ENCODE measurements around the gene CC2D2B.

Gene CC2D2B

DNA sequence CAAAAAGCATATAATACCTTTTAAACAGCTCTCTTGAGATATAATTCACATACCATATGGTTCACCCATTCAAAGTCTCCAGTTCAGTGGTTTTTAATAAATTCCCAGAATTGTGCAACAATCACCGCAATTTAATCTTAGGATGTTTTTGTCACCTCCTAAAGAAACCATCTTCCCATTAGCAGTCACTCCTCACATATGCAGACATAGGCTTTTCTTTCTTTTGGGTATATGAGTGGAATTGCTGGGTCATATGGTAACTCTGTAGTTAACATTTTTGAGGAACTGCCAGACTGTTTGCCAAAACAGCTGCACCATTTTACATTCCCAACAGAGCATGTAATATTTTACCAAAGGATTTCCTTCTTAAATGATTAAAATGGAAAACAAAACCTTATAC is 57.0 kb downstream of the CC2D2B start:
- Histone ChIP-seq H2AFZ (no peak overlapping the region), H3K9me3 (ENCODE audit: control insufficient read depth, low read length) (no peaks in the 10 kb centered on the region), H3K4me1 (peaks cover 4% of the 10 kb centered on the region), H3K79me2 (no peaks in the 10 kb centered on the region), H3K4me3 (ENCODE audit: low read depth, low read length) (no peak overlapping the region), H3K27me3 (ENCODE audit: control insufficient read depth, insufficient read depth, low read length) (no peaks in the 10 kb centered on the region), H3K4me2 (ENCODE audit: low read length) (no peak overlapping the region), H3K27ac (no peak overlapping the region), H3K9ac (no peak overlapping the region), H3K36me3 (ENCODE audit: control insufficient read depth, insufficient read depth, low read length) (no peaks in the 10 kb centered on the region)
- TF ChIP-seq, protein P1, sequence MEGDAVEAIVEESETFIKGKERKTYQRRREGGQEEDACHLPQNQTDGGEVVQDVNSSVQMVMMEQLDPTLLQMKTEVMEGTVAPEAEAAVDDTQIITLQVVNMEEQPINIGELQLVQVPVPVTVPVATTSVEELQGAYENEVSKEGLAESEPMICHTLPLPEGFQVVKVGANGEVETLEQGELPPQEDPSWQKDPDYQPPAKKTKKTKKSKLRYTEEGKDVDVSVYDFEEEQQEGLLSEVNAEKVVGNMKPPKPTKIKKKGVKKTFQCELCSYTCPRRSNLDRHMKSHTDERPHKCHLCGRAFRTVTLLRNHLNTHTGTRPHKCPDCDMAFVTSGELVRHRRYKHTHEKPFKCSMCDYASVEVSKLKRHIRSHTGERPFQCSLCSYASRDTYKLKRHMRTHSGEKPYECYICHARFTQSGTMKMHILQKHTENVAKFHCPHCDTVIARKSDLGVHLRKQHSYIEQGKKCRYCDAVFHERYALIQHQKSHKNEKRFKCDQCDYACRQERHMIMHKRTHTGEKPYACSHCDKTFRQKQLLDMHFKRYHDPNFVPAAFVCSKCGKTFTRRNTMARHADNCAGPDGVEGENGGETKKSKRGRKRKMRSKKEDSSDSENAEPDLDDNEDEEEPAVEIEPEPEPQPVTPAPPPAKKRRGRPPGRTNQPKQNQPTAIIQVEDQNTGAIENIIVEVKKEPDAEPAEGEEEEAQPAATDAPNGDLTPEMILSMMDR (IDR thresholded peaks at IDR 0.05) = no peak

DNA sequence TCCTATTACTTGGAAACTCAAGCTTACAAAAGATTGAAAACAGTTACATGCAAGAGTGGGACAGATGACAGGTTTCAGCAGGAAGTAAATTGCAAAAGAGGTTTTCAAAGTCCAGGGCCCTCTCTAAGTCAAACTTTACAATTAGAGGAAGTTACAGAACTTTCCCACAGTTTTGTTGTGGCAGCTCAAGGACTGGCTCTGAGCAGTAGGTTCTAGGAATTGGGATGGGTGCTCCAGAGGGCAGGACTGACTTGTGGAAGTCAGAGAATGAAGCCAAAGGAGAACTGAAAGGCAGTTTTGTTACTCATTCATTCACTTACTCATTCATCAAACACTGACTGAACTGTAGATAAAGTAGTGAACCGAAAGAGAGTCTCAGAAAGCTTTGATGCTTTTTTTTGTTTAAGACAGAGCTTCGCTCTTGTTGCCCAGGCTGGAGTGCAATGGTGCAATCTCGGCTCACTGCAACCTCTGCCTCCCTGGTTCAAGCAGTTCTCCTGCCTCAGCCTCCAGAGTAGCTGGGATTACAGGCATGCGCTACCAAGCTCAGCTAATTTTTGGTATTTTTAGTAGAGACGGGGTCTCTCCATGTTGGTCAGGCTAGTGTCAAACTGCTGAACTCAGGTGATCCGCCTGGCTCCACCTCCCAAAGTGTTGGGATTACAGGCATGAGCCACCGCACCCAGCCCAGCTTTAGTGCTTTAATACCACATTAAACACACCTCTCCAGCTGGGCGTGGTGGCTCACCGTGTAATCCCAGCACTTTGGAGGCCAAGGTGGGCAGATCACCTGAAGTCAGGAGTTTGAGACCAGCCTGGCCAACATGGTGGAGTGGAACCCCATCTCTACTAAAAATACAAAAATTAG is 68.8 kb downstream of the CC2D2B start:
- TF ChIP-seq, protein P1 (IDR thresholded peaks at IDR 0.05) = no peak
- Histone ChIP-seq H3K4me3 (ENCODE audit: low read depth, low read length) (no peak overlapping the region), H3K4me2 (ENCODE audit: low read length) (no peak overlapping the region), H3K79me2 (no peaks in the 10 kb centered on the region), H2AFZ (no peak overlapping the region), H3K9me3 (ENCODE audit: control insufficient read depth, low read length) (no peaks in the 10 kb centered on the region), H3K36me3 (ENCODE audit: control insufficient read depth, insufficient read depth, low read length) (no peaks in the 10 kb centered on the region), H3K4me1 (no peaks in the 10 kb centered on the region), H3K9ac (no peak overlapping the region), H3K27me3 (ENCODE audit: control insufficient read depth, insufficient read depth, low read length) (no peaks in the 10 kb centered on the region), H3K27ac (no peak overlapping the region)

DNA sequence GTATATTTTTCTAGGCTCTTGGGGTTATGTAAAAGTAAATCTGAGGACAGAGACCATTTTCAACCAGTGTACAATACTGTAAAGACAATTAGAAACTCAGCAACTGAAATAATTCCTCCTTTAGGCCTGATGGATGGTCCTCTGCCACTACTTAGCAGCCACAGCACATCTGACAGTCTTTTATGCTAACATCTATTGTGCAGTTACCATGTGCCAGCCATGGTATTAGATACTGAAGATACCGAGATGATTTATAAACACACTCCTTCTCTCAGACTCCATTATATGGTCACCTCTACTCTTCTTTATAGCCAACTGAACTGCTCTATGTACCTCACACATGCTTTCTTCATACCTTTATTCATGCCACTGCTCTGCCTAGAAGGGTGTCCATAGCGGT is 74.4 kb downstream of the CC2D2B start:
- Histone ChIP-seq H3K27me3 (ENCODE audit: control insufficient read depth, insufficient read depth, low read length) (no peaks in the 10 kb centered on the region), H3K4me1 (no peaks in the 10 kb centered on the region), H3K79me2 (no peaks in the 10 kb centered on the region), H3K4me3 (ENCODE audit: low read depth, low read length) (no peak overlapping the region), H3K27ac (no peak overlapping the region), H3K9ac (no peak overlapping the region), H3K36me3 (ENCODE audit: control insufficient read depth, insufficient read depth, low read length) (peaks cover 2% of the 10 kb centered on the region), H3K4me2 (ENCODE audit: low read length) (no peak overlapping the region), H3K9me3 (ENCODE audit: control insufficient read depth, low read length) (no peaks in the 10 kb centered on the region), H2AFZ (no peak overlapping the region)
- TF ChIP-seq, protein P1 (IDR thresholded peaks at IDR 0.05) = no peak

DNA sequence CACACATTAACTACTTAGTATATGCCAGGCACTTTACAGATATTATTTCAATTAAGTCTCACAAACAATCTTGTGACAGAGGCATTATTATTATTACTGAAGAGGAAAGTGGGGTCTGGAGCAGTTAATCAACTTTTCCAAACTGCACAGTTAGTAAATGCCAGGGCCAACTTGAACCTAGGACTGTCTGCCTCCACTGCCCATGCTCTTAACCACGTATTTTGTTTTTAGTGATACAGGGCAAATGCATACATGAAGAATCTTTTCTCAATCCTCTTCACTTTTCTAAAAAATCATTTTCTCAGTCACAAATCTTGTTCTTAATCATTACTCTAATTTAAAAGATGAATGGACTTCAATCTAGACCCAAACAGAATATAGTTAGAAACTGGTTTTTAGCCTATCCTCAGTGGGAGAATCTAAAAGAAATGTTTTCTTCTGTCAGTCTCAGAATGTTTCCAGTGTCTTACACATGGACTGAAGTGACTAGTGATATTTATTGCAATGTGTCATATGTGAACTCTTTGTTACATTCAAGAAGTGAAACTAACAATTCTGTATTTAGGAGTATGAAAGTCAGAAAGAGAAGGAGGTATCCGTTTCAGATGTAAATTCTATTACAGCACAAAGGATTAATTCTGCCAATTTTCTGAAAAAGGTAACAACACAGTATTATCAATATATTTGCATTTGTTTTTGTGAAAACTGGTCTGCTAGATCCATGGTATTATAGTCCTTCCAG is 80.1 kb downstream of the CC2D2B start:
- no peak overlapping the region for H2AFZ ChIP-seq
- no peaks in the 10 kb centered on the region for H3K36me3 ChIP-seq (ENCODE audit: control insufficient read depth, insufficient read depth, low read length)
- H3K4me3 ChIP-seq (ENCODE audit: low read depth, low read length) = no peak overlapping the region
- H3K79me2 ChIP-seq = no peaks in the 10 kb centered on the region
- H3K4me2 ChIP-seq (ENCODE audit: low read length) = no peak overlapping the region
- TF ChIP-seq, protein P1 (IDR thresholded peaks at IDR 0.05) = no peak
- no peak overlapping the region for H3K27ac ChIP-seq
- H3K9me3 ChIP-seq (ENCODE audit: control insufficient read depth, low read length) = no peaks in the 10 kb centered on the region
- no peaks in the 10 kb centered on the region for H3K4me1 ChIP-seq
- H3K9ac ChIP-seq = no peak overlapping the region
- no peaks in the 10 kb centered on the region for H3K27me3 ChIP-seq (ENCODE audit: control insufficient read depth, insufficient read depth, low read length)
